Mesothelial cell of epicardium (in vitro differentiated cells): ENCODE results near the gene HUS1. TPM values are rescaled to one million over a fixed set of nuclear protein-coding genes. Genes with fewer than 3 reads are reported as not detected.

Source experiments
- DNase-seq, 2 experiments: peaks; one replicate each; pipeline ENCODE4 v3.0.0; 2021; ENCODE audit warnings: low spot score in 2 of 2; ENCODE audit not compliant: unreplicated experiment in 2 of 2
- H3K27ac Mint-ChIP-seq: 2 replicates; pipeline ENCODE4 v1.8.0; 2021; ENCODE audit warnings: mixed read lengths
- H3K27me3 Mint-ChIP-seq: 2 replicates; pipeline ENCODE4 v1.8.0; 2021; ENCODE audit warnings: low read depth, mixed read lengths
- H3K36me3 Mint-ChIP-seq: 2 replicates; pipeline ENCODE4 v1.8.0; 2021; ENCODE audit warnings: mixed read lengths
- H3K4me1 Mint-ChIP-seq: 2 replicates; pipeline ENCODE4 v1.8.0; 2021; ENCODE audit warnings: mixed read lengths
- H3K4me3 Mint-ChIP-seq: 2 replicates; pipeline ENCODE4 v1.8.0; 2021; ENCODE audit warnings: mild to moderate bottlenecking, moderate library complexity, mixed read lengths
- H3K9me3 Mint-ChIP-seq: 2 replicates; pipeline ENCODE4 v1.8.0; 2021; ENCODE audit warnings: mixed read lengths
- CTCF ChIP-seq: fragments of 200-600 bp; sonication (generic); IDR thresholded peaks from one replicate; pipeline ENCODE4 v1.5.0; 2021; ENCODE audit warnings: antibody characterized with exemption; ENCODE audit not compliant: unreplicated experiment
- total RNA-seq: library from RNA; stranded (reverse); gene quantifications from 3 replicates; pipeline ENCODE4 v1.2.1, GENCODE V29; 2021

HUS1 gene
- total RNA-seq, 1 donor from 2014 or later = 39.7 TPM

- Mint-ChIP-seq H3K9me3 (no peaks in the 10 kb centered on the region), H3K36me3 (peaks cover 5% of the 10 kb centered on the region), H3K27me3 (no peaks in the 10 kb centered on the region), H3K4me3 (no peak overlapping the region), H3K27ac (no peak overlapping the region), H3K4me1 (peaks cover 5% of the 10 kb centered on the region)
- no peak for DNase-seq
- no peak for TF ChIP-seq CTCF
These were observed 28.0 kb downstream of the HUS1 start for GRCh38 chr7:47951374-47951773.

GRCh38 chr7:47950714-47951113 lies 28.7 kb downstream of the HUS1 start:
- DNase-seq = no peak
- no peak overlapping the region for H3K4me3 Mint-ChIP-seq
- H3K27me3 Mint-ChIP-seq = no peaks in the 10 kb centered on the region
- H3K9me3 Mint-ChIP-seq = no peaks in the 10 kb centered on the region
- peaks cover 4% of the 10 kb centered on the region for H3K36me3 Mint-ChIP-seq
- TF ChIP-seq CTCF = no peak
- no peak overlapping the region for H3K27ac Mint-ChIP-seq
- peaks cover 6% of the 10 kb centered on the region for H3K4me1 Mint-ChIP-seq

GRCh38 chr7:47949703-47950102 lies 29.7 kb downstream of the HUS1 start:
- Mint-ChIP-seq H3K36me3 (peaks cover 3% of the 10 kb centered on the region), H3K4me1 (peaks cover 6% of the 10 kb centered on the region), H3K9me3 (no peaks in the 10 kb centered on the region), H3K27me3 (no peaks in the 10 kb centered on the region), H3K27ac (no peak overlapping the region), H3K4me3 (no peak overlapping the region)
- DNase-seq = no peak
- no peak for TF ChIP-seq CTCF

GRCh38 chr7:47948141-47948790 lies 31.1 kb downstream of the HUS1 start, which contains the start of gene PKD1L1:
PKD1L1 (minus strand) TSS chr7:47948466; CDS start chr7:47948440, 26 bp downstream.
- Mint-ChIP-seq H3K36me3 (no peaks in the 10 kb centered on the region), H3K9me3 (no peaks in the 10 kb centered on the region), H3K27me3 (peaks cover 2% of the 10 kb centered on the region)

GRCh38 chr7:47947355-47947749 lies 32.1 kb downstream of the HUS1 start:
- H3K4me3 Mint-ChIP-seq = no peak overlapping the region
- no peak for TF ChIP-seq CTCF
- H3K27me3 Mint-ChIP-seq = peaks cover 2% of the 10 kb centered on the region
- H3K36me3 Mint-ChIP-seq = no peaks in the 10 kb centered on the region
- no peak overlapping the region for H3K27ac Mint-ChIP-seq
- H3K9me3 Mint-ChIP-seq = no peaks in the 10 kb centered on the region
- DNase-seq = no peak
- peaks cover 6% of the 10 kb centered on the region for H3K4me1 Mint-ChIP-seq

More at GRCh38 chr7:47948141-47948790, 31.1 kb downstream of the HUS1 start, which contains the start of gene PKD1L1:
- DNase-seq = no peak
- peaks cover 6% of the 10 kb centered on the region for H3K4me1 Mint-ChIP-seq
- H3K27ac Mint-ChIP-seq = no peak within 1 kb of the TSS
- no peak for TF ChIP-seq CTCF
- H3K4me3 Mint-ChIP-seq = no peak within 1 kb of the TSS
